Left lobe of liver (tissue), 2 donors: ENCODE results near the gene SGPL1. TPM values are rescaled to one million over a fixed set of nuclear protein-coding genes. Genes with fewer than 3 reads are reported as not detected.
"Not testable (repeated sequence)": the region's sequence is repeated elsewhere in the genome, so short reads cannot be mapped to it uniquely, and the experiment has no call there.

Experiments used
- ATAC-seq: fragments of 200-7000 bp; cut with Tn5 transposase; one replicate; pipeline ENCODE4 v1.9.1; 2020; ENCODE audit warnings: mild to moderate bottlenecking, moderate library complexity
- DNase-seq: peaks from one replicate; pipeline ENCODE4 v3.0.0-alpha.2; 2020; ENCODE audit warnings: low spot score
- total RNA-seq: library from RNA; stranded (reverse); gene quantifications from one replicate; pipeline ENCODE4 v1.2.1, GENCODE V29; 2021
- donor health status: DM: no; HTN: no; CAD: no; lungs with moderate emphysema.
- donor health status: DM: no; HTN: yes; CAD: no.

The SGPL1 gene
- total RNA-seq, 1 donor from 2014 or later, result 40.7 TPM

GRCh38 chr10:70916241-70916640 lies 100.5 kb downstream of the SGPL1 start:
- no peak for ATAC-seq

DNA sequence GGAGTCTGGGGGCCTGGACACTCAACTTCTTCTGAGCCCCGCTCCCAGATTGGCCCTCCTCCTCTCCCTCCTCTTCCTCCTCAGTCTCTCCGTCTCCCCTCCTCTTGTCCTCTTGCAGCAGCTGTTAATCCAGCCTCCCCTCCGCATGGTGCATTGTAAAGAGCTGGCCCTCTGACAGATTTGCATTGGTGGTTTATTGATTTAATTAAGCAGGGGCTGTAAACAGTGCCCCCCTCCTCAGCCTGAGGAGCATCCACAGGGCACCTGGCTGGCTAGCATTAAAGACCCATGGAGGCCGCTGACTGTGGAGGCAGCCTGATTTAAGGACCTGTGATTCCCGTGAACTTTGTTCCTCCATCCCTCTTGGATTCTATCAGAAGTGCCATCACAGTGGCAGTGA lies 101.5 kb downstream of the SGPL1 start:
- DNase-seq (no peak), ATAC-seq (no peak)

More at GRCh38 chr10:70916241-70916640, 100.5 kb downstream of the SGPL1 start:
- DNase-seq, result no peak

- ATAC-seq (no peak), DNase-seq (no peak)
These were observed 101.9 kb downstream of the SGPL1 start for GRCh38 chr10:70917635-70918034.

- DNase-seq (no peak), ATAC-seq (no peak)
These were observed 103.2 kb downstream of the SGPL1 start for GRCh38 chr10:70918851-70919530.

- not testable (repeated sequence) for DNase-seq, ATAC-seq
These were observed 104.2 kb downstream of the SGPL1 start for GRCh38 chr10:70919906-70920305.

DNA sequence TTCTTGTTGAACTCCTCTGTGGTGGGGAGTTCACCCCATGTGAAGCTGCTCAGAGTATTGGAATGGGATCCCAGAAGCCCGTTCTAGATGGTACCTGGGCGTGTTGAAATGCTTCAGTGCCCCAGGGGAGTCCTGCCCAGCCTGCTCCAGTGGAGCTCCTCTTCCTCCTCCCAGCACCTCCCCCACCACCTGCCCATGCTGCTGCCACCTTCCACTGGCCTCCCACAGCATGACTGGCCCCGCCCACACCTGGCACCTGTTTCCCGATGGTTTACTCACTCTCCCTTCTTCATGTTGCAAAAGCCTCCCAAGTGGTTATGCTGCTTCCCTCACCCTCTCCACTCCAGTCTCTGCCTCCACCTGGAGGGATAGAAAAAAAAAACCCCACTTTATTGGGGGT lies 104.8 kb downstream of the SGPL1 start:
- ATAC-seq (peak; percentile 20), DNase-seq (no peak)

DNA sequence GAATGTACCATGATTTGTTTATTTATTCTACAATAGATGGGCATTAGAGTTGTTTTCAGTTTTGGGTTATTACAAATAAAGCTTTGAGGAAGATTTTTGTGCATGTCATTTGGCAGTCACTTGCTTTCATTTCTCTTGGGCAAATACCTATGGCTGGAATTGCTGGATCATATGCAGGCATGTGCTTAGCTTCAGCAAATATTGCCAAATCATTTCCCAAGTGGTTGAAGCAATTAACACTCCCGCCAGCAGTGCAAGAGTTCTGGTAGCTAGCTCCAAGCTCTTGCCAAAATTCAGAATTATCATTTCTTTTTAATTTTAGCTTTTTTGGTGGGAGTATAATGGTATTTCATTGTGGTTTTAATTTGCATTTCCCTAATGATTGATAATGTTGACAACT lies 105.5 kb downstream of the SGPL1 start:
- DNase-seq (no peak), ATAC-seq (no peak)

GRCh38 chr10:70923696-70924095 lies 107.9 kb downstream of the SGPL1 start:
- ATAC-seq, result no peak
- no peak for DNase-seq

DNA sequence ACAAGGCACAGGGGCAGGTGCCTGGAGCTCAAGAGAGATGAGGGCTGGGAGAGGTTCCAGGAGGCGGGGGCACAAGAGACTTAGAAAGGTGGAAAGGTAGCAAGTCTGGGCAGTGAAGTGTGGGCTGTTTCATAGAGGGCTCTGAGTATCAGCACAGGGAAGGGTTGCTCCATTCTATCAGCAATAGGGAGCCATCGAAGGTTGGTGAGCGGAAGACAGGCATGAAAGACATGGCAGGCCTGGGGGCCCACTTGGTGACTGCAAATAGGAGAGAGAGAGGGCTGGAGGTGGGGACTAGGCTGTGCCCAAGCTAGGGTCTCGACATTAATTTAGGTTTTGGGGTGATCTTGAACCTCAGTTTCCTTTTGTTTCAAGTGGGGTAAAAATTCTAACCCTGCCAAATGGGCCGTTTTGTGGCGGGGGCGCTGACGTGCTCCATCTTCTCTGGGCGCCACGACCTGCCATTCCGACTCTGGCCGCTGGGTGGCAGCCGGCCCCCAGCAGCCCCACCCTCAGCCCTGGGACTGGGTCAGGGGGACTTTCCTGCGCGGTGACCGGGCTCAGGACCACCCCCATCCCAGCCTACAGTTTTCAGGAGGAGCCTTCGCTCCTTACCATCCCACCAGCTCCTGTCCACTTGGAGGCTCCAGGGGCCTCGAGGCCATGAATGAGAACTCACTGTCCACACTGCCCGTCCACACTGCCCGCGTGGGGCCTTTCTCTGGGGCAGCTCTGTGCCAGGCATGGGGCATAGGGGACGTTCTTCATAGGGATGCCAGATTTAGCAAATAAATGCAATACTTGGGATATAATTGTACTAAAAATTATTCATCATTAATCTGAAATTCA lies 109.9 kb downstream of the SGPL1 start:
- DNase-seq (no peak), ATAC-seq (peak; percentile 91)

DNA sequence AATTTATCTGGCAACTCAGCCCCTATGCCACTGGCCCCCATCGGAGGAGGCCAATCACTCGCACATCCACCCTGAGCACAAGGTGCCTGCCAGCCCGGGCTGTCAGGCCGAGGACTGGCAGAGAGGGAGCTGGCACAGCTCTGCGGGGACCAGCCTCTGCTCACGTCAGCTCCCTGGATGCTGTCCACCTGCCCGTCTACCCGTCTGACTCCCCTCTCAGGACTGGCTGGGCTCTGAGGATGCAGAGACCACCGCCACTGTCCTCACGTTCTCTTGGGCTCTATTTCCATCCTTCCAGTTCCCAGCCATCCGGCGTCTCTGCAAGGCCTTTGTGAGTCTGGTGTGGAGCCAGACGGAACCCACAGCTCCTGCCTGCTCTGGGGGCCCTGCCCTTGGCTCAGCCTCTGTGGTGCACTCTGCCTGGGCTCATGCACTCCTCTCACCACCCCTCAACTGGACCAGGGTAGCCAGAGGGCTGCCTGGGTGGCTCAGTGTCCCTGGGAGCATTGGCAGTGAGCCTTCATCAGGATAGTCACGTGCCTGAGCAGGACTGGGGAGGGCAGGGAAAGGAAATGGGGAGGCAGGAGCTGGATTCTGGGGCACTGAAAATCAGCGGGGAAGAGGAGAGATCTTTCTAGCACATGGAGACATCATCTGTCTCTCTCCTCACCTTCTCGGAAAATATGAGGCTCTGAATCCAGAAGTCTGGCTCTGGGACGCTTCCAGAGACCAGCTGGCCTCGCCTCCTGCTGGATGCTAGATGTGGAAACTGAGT lies 110.7 kb downstream of the SGPL1 start:
- DNase-seq, result no peak
- no peak for ATAC-seq

DNA sequence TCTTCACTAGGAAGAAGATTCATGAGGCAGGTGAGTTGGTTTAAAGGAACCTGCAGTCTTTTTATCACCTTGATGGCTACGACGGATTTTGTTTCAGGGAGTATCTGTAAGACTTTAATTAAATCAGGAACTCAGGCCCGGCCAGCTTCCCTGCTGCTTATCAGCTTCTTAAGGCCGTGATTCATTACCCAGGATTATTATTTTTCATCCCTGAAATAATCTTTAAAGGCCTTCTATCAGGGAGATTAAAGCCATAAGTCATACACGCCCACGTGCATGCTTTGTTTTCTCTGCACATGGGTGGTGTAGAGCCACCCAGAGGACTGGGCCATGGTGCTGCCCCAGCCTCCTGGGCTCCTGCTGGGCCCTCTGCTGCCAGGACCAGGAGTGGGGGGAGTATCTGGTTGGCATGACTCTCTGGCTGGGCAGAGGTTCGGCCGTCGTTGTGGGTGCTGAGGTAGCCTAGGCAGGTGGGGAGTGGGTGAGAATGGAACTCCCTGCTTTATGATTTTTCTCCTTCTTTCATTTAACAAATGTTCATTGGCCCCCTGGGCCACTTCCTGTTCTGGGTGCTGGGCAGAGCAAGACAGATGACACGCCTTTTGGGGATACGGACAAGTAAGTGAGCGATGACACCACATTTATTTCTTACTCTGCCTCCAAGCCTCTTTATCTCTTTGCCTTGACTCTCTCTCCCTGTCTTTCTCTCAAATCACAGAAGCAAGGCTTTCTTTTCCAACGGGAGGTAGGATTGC lies 111.6 kb downstream of the SGPL1 start:
- DNase-seq, result no peak
- no peak for ATAC-seq

GRCh38 chr10:70928140-70928539 lies 112.4 kb downstream of the SGPL1 start:
- DNase-seq (no peak), ATAC-seq (no peak)

DNA sequence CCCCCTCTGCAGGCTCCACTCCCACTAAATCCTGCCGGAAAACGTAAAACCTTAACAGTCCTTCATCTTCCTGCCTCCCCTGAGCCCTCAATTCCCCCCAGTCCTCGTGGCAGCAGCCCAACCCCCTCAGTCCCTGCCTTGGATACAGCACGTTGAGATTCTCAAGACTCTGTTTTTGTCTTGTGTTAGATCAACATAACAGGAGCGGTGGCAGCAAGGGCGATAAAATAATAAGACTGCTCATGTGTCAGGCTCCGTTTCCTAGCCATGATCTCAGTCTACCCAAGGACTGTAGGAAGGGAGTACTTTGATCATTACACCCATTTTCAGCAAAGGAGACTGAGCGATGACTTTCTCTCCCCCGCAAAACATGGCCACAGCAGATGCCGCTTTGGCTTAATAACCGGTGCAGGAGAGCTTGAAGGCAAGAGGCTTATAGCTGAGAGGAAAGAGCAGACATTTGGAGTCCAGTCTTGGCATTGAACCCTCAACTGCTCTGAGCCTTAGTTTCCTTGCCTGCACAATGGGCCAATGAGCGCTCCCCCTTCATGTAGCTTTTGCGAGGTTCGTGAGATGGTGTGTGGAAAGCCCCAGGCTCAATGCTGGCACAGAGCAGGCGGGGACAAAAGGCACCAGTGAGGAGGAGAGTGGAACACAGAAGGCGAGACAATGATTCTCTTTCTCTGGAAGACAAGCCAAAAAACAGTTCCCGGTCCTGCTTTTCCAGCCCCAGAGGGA lies 114.7 kb downstream of the SGPL1 start:
- ATAC-seq, result no peak
- DNase-seq, result no peak

Other genes starting within 250 kb of the SGPL1 start
- 1.1 TPM for gene PRF1, start 213.2 kb upstream of the SGPL1 start, total RNA-seq
- 0.15 TPM for gene ADAMTS14, start 143.4 kb upstream of the SGPL1 start, total RNA-seq
- not detected for gene TBATA, start 30.6 kb upstream of the SGPL1 start, total RNA-seq
- 239 TPM for gene PCBD1, start 72.6 kb downstream of the SGPL1 start, total RNA-seq